ENCODE results near the gene DDX1. TPM values are rescaled to one million over a fixed set of nuclear protein-coding genes. Genes with fewer than 3 reads are reported as not detected.

The DDX1 gene
- total and polyA plus RNA-seq, 12 donors, result 39.4 to 122 (median 77.2) TPM

GRCh38 chr2:15647622-15648590 lies 56.2 kb downstream of the DDX1 start:
- TF ChIP-seq CTCF (IDR thresholded peaks at IDR 0.05) (no peak), POLR2A (IDR thresholded peaks at IDR 0.05) (no peak)
- H3K27me3 ChIP-seq, result no peaks in the 10 kb centered on the region
- H3K4me3 ChIP-seq, result no peak overlapping the region
- no peaks in the 10 kb centered on the region for H3K36me3 ChIP-seq (replicated peaks in 1 of 2)
- intact Hi-C loops (cut with DNase I), result loop anchor here (10.0 kb wide), 2 partner anchors 97 to 857 kb away; no protein-coding TSS in a partner anchor
- H3K9me3 ChIP-seq (replicated peaks in 1 of 3), result no peaks in the 10 kb centered on the region
- no peak overlapping the region for H3K27ac ChIP-seq
- no peak for DNase-seq
- H3K4me1 ChIP-seq (replicated peaks in 1 of 2), result no peaks in the 10 kb centered on the region
- 86 to 91% (median 89%) methylated on average over 16 to 18 of the region's 18 CpGs for WGBS, 4 donors

- peak in 1 of 7 donors; percentile 24 for DNase-seq
- WGBS, 4 donors, result 76 to 92% (median 83%) methylated on average over 9 to 10 of the region's 10 CpGs
- no peaks in the 10 kb centered on the region for H3K27me3 ChIP-seq
- intact Hi-C loops (cut with DNase I), result loop anchor here (10.0 kb wide), 2 partner anchors 96 to 856 kb away; no protein-coding TSS in a partner anchor
- H3K4me1 ChIP-seq (replicated peaks in 1 of 2), result no peaks in the 10 kb centered on the region
- no peak overlapping the region for H3K27ac ChIP-seq
- TF ChIP-seq POLR2A (IDR thresholded peaks at IDR 0.05) (no peak), CTCF (IDR thresholded peaks at IDR 0.05) (no peak)
- no peak overlapping the region for H3K4me3 ChIP-seq
- no peaks in the 10 kb centered on the region for H3K36me3 ChIP-seq (replicated peaks in 1 of 2)
- no peaks in the 10 kb centered on the region for H3K9me3 ChIP-seq (replicated peaks in 1 of 3)
Observed at GRCh38 chr2:15648593-15649525, 57.2 kb downstream of the DDX1 start.

- H3K4me3 ChIP-seq, result no peak overlapping the region
- no peaks in the 10 kb centered on the region for H3K9me3 ChIP-seq (replicated peaks in 1 of 3)
- WGBS, 4 donors, result 69 to 86% (median 74%) methylated on average over 4 to 14 of the region's 14 CpGs
- no peaks in the 10 kb centered on the region for H3K27me3 ChIP-seq
- no peaks in the 10 kb centered on the region for H3K4me1 ChIP-seq (replicated peaks in 1 of 2)
- intact Hi-C loops (cut with DNase I), result loop anchor here (10.0 kb wide), 2 partner anchors 95 to 855 kb away; no protein-coding TSS in a partner anchor
- H3K27ac ChIP-seq, result no peak overlapping the region
- TF ChIP-seq CTCF (IDR thresholded peaks at IDR 0.05) (no peak), POLR2A (IDR thresholded peaks at IDR 0.05) (no peak)
- DNase-seq, result peak in 1 of 7 donors; percentile 50
- H3K36me3 ChIP-seq (replicated peaks in 1 of 2), result no peaks in the 10 kb centered on the region
Observed at GRCh38 chr2:15649561-15650255, 58.0 kb downstream of the DDX1 start.

All from adrenal gland (tissue), 12 donors.